Sigmoid colon (tissue), 7 donors: Measurements from ENCODE around the gene DLEU7. TPM values are rescaled to one million over a fixed set of nuclear protein-coding genes. Genes with fewer than 3 reads are reported as not detected.

ENCODE experiments used
- DNase-seq: peaks from one replicate; pipeline ENCODE4 v3.0.0-alpha.2; 2019
- H3K27ac ChIP-seq, 4 donors: fragments of 200-600 bp; sonication (generic); one replicate each; pipeline ENCODE4 v1.5.1; 2016 to 2019; ENCODE audit warnings: mild to moderate bottlenecking in 1 of 4
- H3K27me3 ChIP-seq, 3 donors: fragments of 200-600 bp; sonication (generic); one replicate each; pipeline ENCODE4 v1.5.1; 2019; ENCODE audit warnings: mild to moderate bottlenecking in 1 of 3
- H3K36me3 ChIP-seq, 4 donors: fragments of 200-600 bp; sonication (generic); one replicate each; pipeline ENCODE4 v1.5.1; 2016 to 2019
- H3K4me1 ChIP-seq, 4 donors: fragments of 200-600 bp; sonication (generic); one replicate each; pipeline ENCODE4 v1.5.1; 2017 to 2019
- H3K4me3 ChIP-seq, 4 donors: fragments of 200-600 bp; sonication (generic); one replicate each; pipeline ENCODE4 v1.5.1; 2017 to 2019; ENCODE audit warnings: mild to moderate bottlenecking in 2 of 4, moderate library complexity in 1 of 4
- H3K9me3 ChIP-seq, 4 donors: fragments of 200-600 bp in 3 of 4; sonication (generic) in 3 of 4; one replicate each; pipeline versions ENCODE4 v1.5.1 to v1.6.1; 2013 to 2019
- CTCF ChIP-seq, 4 experiments: fragments of 450-650 bp in 3 of 4; fragments of 200-600 bp in 1 of 4; IDR thresholded peaks; one replicate each; pipeline ENCODE4 v1.5.1; 2016 to 2019; ENCODE audit warnings: antibody characterized with exemption in 4 of 4, mild to moderate bottlenecking in 3 of 4, moderate library complexity in 2 of 4
- EP300 ChIP-seq, 4 donors: sonication (generic); formaldehyde crosslinking; IDR thresholded peaks; one replicate each; pipeline ENCODE4 v1.6.1; 2017; ENCODE audit warnings: antibody characterized with exemption in 4 of 4
- POLR2A ChIP-seq, 2 donors: fragments of 450-650 bp; IDR thresholded peaks; one replicate each; pipeline ENCODE4 v1.6.1; 2016; ENCODE audit warnings: antibody characterized with exemption in 2 of 2, mild to moderate bottlenecking in 2 of 2, moderate library complexity in 2 of 2
- POLR2AphosphoS5 ChIP-seq, 4 donors: sonication (generic); formaldehyde crosslinking; IDR thresholded peaks; one replicate each; pipeline ENCODE4 v1.6.1; 2017; ENCODE audit warnings: antibody characterized with exemption in 4 of 4
- WGBS, 2 donors: extraction: QIAGEN DNeasy Blood & Tissue Kit; methylation state at CpG; one replicate each; pipeline ENCODE4 v1.1.7; 2013; 5-methylcytosine and 5-hydroxymethylcytosine counted together
- intact Hi-C: fragments of 100-400 bp; cut with DNase I; formaldehyde crosslinking; loops from one replicate; pipeline ENCODE4 v1.15.1; 2023
- polyA plus RNA-seq, 3 donors: library from polyadenylated mRNA; stranded (reverse); fragments of 200-250 nt; gene quantifications; one replicate each; pipeline ENCODE4 v1.2.3, GENCODE V29; 2013
- total RNA-seq, 4 donors: library from RNA; depleted of rRNA; stranded (reverse); fragments of >200 nt; gene quantifications; one replicate each; pipeline ENCODE4 v1.1.0, GENCODE V29; 2016
- donor health status: healthy with polysubstance abuse.
- donor health status: Bipolar disorder and iron deficiency.
- donor health status: healthy.

DLEU7 gene
- total and polyA plus RNA-seq, 7 donors, result 0.10 to 1.1 (median 0.62) TPM; not detected in 3

GRCh38 chr13:50845211-50845610, 1.7 kb upstream of the DLEU7 start:
- H3K27me3 ChIP-seq, result peaks cover 0 to 27% (median 15%) of the 10 kb centered on the region in 3 donors
- H3K4me1 ChIP-seq, result peaks cover 0 to 13% (median 11%) of the 10 kb centered on the region in 4 donors
- 96 to 98% methylated on average over 1 of the region's 1 CpG for WGBS, 2 donors
- intact Hi-C loops, result no loop called here
- H3K27ac ChIP-seq, result no peak overlapping the region
- no peak overlapping the region for H3K4me3 ChIP-seq
- TF ChIP-seq CTCF (IDR thresholded peaks at IDR 0.05) (no peak), POLR2AphosphoS5 (IDR thresholded peaks at IDR 0.05) (no peak), EP300 (IDR thresholded peaks at IDR 0.05) (no peak), POLR2A (IDR thresholded peaks at IDR 0.05) (no peak)
- no peaks in the 10 kb centered on the region for H3K36me3 ChIP-seq
- H3K9me3 ChIP-seq, result no peaks in the 10 kb centered on the region
- no peak for DNase-seq

- WGBS, 2 donors, result 54 to 85% methylated on average over 6 of the region's 6 CpGs
- no peak overlapping the region for H3K27ac ChIP-seq
Observed at GRCh38 chr13:50844084-50844875, 788 bp upstream of the DLEU7 start.

GRCh38 chr13:50842990-50843256, 569 bp downstream of the DLEU7 start:
- 48% methylated on average over 8 of the region's 8 CpGs for WGBS, 2 donors
- Histone ChIP-seq H3K27me3 (peaks cover 0 to 27% (median 15%) of the 10 kb centered on the region in 3 donors), H3K36me3 (no peaks in the 10 kb centered on the region), H3K4me3 (peak overlapping the region in 3 of 4 donors; percentile 11 to 42 (median 37)), H3K9me3 (no peaks in the 10 kb centered on the region), H3K4me1 (peaks cover 0 to 13% (median 11%) of the 10 kb centered on the region in 4 donors), H3K27ac (no peak overlapping the region)
- no peak for DNase-seq
- intact Hi-C loops, result no loop called here
- no peak for TF ChIP-seq POLR2A (IDR thresholded peaks at IDR 0.05)

More at GRCh38 chr13:50844084-50844875, 788 bp upstream of the DLEU7 start:
- H3K27me3 ChIP-seq, result peaks cover 0 to 27% (median 15%) of the 10 kb centered on the region in 3 donors
- no peaks in the 10 kb centered on the region for H3K9me3 ChIP-seq
- TF ChIP-seq CTCF (IDR thresholded peaks at IDR 0.05) (no peak), POLR2AphosphoS5 (IDR thresholded peaks at IDR 0.05) (no peak), POLR2A (IDR thresholded peaks at IDR 0.05) (no peak), EP300 (IDR thresholded peaks at IDR 0.05) (no peak)
- no peaks in the 10 kb centered on the region for H3K36me3 ChIP-seq
- H3K4me1 ChIP-seq, result peaks cover 0 to 13% (median 11%) of the 10 kb centered on the region in 4 donors
- DNase-seq, result no peak
- no peak overlapping the region for H3K4me3 ChIP-seq
- intact Hi-C loops, result no loop called here

GRCh38 chr13:50842251-50842989, 1.1 kb downstream of the DLEU7 start:
- Histone ChIP-seq H3K36me3 (no peaks in the 10 kb centered on the region), H3K4me1 (peaks cover 0 to 13% (median 11%) of the 10 kb centered on the region in 4 donors), H3K9me3 (no peaks in the 10 kb centered on the region), H3K27ac (no peak overlapping the region), H3K4me3 (no peak overlapping the region), H3K27me3 (peaks cover 0 to 27% (median 15%) of the 10 kb centered on the region in 3 donors)
- 75 to 76% methylated on average over 10 of the region's 10 CpGs for WGBS, 2 donors
- intact Hi-C loops, result no loop called here
- TF ChIP-seq POLR2AphosphoS5 (IDR thresholded peaks at IDR 0.05) (no peak), CTCF (IDR thresholded peaks at IDR 0.05) (no peak), POLR2A (IDR thresholded peaks at IDR 0.05) (no peak), EP300 (IDR thresholded peaks at IDR 0.05) (no peak)
- DNase-seq, result no peak

- TF ChIP-seq POLR2AphosphoS5 (IDR thresholded peaks at IDR 0.05) (no peak), POLR2A (IDR thresholded peaks at IDR 0.05) (no peak)
- Histone ChIP-seq H3K36me3 (no peaks in the 10 kb centered on the region), H3K4me3 (no peak overlapping the region), H3K9me3 (no peaks in the 10 kb centered on the region), H3K27ac (no peak overlapping the region), H3K4me1 (peaks cover 0 to 13% (median 11%) of the 10 kb centered on the region in 4 donors), H3K27me3 (peaks cover 0 to 27% (median 15%) of the 10 kb centered on the region in 3 donors)
- 90 to 94% methylated on average over 7 of the region's 7 CpGs for WGBS, 2 donors
- no peak for DNase-seq
- intact Hi-C loops, result no loop called here
Observed at GRCh38 chr13:50841786-50842185, 1.7 kb downstream of the DLEU7 start.
